Measurements from ENCODE around the gene LNX1.

DNA sequence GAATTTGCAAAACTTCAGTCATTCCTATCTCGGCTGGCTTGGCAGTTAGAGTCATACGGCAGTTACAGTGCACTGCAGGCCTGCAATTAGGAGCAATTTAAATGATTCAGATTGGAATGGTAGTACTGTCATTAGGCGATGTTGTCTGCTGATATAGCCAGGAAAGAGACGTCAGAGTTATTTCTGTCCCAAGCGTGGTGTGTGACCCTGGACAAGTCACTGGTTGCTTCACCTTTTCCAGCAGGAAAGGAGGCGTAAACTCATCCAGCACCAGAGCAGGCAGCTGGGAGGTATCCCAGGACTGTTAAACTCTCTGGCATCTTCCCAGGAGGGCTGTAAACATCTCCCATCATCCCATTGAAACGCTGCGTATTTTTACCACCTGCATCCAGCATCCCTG lies 836 bp upstream of the LNX1 start:
- no peak for TF ChIP-seq CTCF (optimal IDR thresholded peaks at IDR 0.05 in 1 of 3, IDR thresholded peaks at IDR 0.05 in 1 of 3, conservative IDR thresholded peaks at IDR 0.05 in 1 of 3; ENCODE audit: extremely low read depth in 1 of 3, insufficient read depth in 2 of 3, low read length in 3 of 3)
- TF ChIP-seq EZH2 (IDR thresholded peaks at IDR 0.05; ENCODE audit: low read length): no peak
